ENCODE results near the gene RIC3. TPM values are rescaled to one million over a fixed set of nuclear protein-coding genes. Genes with fewer than 3 reads are reported as not detected.
A peak's percentile ranks its signal among the peaks of the same experiment; 100 is the strongest.
"Not testable (repeated sequence)": the region's sequence is repeated elsewhere in the genome, so short reads cannot be mapped to it uniquely, and the experiment has no call there.

RIC3 gene
- total RNA-seq, 4 donors from 2014 or later: 7.9 to 28.4 (median 18.5) TPM

DNA sequence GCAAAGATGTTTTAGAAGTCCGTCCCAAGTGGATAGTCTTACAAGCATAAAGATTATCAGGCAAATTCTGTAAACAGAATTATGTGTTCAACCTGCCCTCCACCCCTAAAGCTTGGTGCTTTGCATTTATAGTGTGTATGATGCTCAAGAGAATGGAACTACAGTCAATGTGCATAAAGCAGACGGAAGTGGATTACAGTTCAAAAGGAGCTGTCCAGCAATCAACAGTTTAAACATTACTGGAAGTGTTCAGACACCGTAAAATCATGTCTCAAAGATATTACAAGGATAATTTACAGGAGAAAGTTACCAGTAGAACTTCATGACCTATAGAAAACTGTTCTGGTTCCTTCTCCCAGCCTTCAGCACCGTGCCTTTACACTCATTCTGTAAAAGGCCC is 1.0 kb downstream of the RIC3 start:
- no peak for DNase-seq
- TF ChIP-seq POLR2A (IDR thresholded peaks at IDR 0.05): no peak
- TF ChIP-seq, protein P1, sequence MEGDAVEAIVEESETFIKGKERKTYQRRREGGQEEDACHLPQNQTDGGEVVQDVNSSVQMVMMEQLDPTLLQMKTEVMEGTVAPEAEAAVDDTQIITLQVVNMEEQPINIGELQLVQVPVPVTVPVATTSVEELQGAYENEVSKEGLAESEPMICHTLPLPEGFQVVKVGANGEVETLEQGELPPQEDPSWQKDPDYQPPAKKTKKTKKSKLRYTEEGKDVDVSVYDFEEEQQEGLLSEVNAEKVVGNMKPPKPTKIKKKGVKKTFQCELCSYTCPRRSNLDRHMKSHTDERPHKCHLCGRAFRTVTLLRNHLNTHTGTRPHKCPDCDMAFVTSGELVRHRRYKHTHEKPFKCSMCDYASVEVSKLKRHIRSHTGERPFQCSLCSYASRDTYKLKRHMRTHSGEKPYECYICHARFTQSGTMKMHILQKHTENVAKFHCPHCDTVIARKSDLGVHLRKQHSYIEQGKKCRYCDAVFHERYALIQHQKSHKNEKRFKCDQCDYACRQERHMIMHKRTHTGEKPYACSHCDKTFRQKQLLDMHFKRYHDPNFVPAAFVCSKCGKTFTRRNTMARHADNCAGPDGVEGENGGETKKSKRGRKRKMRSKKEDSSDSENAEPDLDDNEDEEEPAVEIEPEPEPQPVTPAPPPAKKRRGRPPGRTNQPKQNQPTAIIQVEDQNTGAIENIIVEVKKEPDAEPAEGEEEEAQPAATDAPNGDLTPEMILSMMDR (IDR thresholded peaks at IDR 0.05): no peak
- Histone ChIP-seq H3K4me3 (peak overlapping the region in 1 of 2 donors; percentile 70), H3K4me1 (no peaks in the 10 kb centered on the region), H3K9me3 (no peaks in the 10 kb centered on the region), H3K27ac (no peak overlapping the region), H3K36me3 (no peaks in the 10 kb centered on the region), H3K27me3 (peaks cover 0 to 3% of the 10 kb centered on the region in 2 donors)
- intact Hi-C loops (cut with DNase I; ENCODE audit: low total_unique reads): no loop called here

DNA sequence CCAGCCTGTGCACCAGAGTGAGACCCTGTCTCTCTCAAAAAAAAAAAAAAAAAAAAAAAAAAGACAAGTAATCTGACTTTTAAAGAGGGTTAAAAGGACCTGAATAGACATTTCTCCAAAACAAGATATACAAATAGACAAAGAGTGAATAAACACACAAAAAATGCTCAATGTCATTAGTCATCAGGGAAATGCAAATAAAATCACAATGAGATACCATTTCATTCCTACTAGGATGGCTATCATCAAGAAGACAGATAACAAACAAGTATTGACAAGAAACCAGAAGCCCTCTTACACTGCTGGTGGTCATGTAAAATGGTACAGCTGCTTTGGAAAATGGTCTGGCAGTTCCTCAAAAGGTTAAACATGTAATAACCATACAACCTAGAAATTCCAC is 4.1 kb downstream of the RIC3 start:
- TF ChIP-seq, protein P1 (IDR thresholded peaks at IDR 0.05): no peak
- no peak for TF ChIP-seq POLR2A (IDR thresholded peaks at IDR 0.05)
- Histone ChIP-seq H3K9me3 (no peaks in the 10 kb centered on the region), H3K27ac (no peak overlapping the region), H3K36me3 (no peaks in the 10 kb centered on the region), H3K4me1 (no peaks in the 10 kb centered on the region), H3K4me3 (no peak overlapping the region), H3K27me3 (no peaks in the 10 kb centered on the region)
- intact Hi-C loops (cut with DNase I; ENCODE audit: low total_unique reads): no loop called here
- DNase-seq: no peak

DNA sequence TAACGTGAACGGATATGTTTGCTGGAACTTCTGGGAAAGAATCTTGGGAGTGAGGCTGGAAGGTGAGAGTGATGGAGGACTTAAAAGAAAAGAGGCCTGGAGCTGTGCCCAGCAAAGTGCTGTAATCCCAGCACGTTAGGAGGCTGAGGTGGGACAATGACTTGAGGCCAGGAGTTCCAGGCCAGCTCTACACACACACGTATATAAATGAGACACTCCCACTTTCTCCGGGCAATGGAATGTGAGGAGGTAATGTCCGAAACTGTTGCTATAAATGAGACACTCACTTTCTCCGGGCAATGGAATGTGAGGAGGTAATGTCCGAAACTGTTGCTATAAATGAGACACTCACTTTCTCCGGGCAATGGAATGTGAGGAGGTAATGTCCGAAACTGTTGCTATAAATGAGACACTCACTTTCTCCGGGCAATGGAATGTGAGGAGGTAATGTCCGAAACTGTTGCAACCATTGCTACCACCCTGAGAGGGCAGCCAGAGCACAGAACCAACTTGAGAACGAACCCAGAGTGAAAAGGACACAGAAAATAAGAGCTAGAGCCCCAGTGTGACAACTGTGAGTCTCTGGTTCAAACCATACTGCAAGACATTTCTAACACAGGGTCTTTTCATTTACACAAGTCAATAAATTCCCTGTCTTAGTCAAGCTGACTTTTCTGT is 7.1 kb downstream of the RIC3 start:
- H3K27me3 ChIP-seq; intact Hi-C loops (cut with DNase I; ENCODE audit: low total_unique reads); H3K27ac ChIP-seq; DNase-seq; H3K9me3 ChIP-seq; H3K36me3 ChIP-seq; H3K4me1 ChIP-seq; H3K4me3 ChIP-seq: not testable (repeated sequence)

DNA sequence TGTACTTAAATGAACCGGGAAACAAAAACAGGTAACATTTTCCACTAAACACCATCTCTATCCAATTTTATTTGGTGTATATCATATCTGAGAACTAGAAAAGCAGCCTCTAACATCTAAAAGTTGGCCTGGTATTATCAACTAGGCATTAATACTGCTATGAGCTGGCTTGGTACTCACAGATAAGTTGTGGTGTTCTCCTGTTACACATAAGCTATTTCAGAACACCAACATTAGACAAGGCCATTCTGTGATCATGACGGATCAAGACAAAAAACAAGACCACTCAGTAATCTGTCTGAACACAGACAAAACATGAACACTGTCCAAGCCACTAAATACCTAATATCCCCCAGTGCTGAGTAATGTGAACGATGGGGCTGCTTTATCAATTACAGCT is 11.9 kb downstream of the RIC3 start:
- Histone ChIP-seq H3K36me3 (no peaks in the 10 kb centered on the region), H3K9me3 (no peaks in the 10 kb centered on the region), H3K4me3 (no peak overlapping the region), H3K27me3 (no peaks in the 10 kb centered on the region), H3K27ac (no peak overlapping the region), H3K4me1 (no peaks in the 10 kb centered on the region)
- no peak for TF ChIP-seq POLR2A (IDR thresholded peaks at IDR 0.05)
- TF ChIP-seq, protein P1 (IDR thresholded peaks at IDR 0.05): no peak
- intact Hi-C loops (cut with DNase I; ENCODE audit: low total_unique reads): no loop called here
- DNase-seq: no peak

DNA sequence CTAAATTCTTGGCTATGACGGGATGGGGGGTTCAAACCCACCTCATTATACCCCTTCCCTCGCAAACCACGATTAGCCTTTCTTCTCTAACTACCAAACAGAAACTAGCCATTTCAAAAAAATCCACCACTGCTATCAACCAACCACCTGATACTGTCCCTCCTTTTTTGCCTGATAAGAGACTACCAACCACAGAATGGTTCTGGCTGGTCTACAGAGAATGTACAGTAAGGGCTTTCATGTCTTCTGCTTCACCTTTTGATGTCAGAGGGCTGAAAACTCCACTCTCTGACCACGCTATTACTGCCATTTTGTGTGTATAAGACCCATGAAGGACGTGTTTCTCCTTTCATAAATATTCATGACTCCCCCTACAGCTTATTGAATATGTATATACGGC is 19.1 kb downstream of the RIC3 start:
- no peaks in the 10 kb centered on the region for H3K4me1 ChIP-seq
- intact Hi-C loops (cut with DNase I; ENCODE audit: low total_unique reads): no loop called here
- no peak for TF ChIP-seq POLR2A (IDR thresholded peaks at IDR 0.05)
- TF ChIP-seq, protein P1 (IDR thresholded peaks at IDR 0.05): no peak
- H3K27ac ChIP-seq: no peak overlapping the region
- H3K27me3 ChIP-seq: no peaks in the 10 kb centered on the region
- H3K36me3 ChIP-seq: no peaks in the 10 kb centered on the region
- H3K9me3 ChIP-seq: no peaks in the 10 kb centered on the region
- no peak overlapping the region for H3K4me3 ChIP-seq
- no peak for DNase-seq

DNA sequence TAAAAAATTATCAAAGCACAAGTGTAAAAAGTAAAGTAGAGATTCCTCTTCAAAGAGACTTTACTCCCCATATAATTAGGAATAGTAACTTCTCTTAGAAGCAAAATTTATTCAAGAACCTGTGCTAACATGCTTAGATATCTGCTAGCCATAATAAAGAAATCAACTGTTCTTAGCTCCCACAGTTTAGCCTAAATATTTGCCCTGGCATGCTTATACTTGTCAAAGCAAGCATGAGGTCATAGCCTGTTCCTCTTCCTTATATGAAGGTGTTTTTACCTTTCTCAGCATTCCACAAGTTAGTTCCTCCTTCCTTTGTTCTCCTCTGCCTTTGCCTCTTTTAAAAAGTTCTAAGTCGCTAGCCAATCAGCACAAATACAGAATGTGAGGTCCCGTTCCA is 30.3 kb downstream of the RIC3 start:
- DNase-seq: no peak
- Histone ChIP-seq H3K27me3 (no peaks in the 10 kb centered on the region), H3K9me3 (no peaks in the 10 kb centered on the region), H3K27ac (no peak overlapping the region), H3K36me3 (no peaks in the 10 kb centered on the region), H3K4me3 (no peak overlapping the region), H3K4me1 (no peaks in the 10 kb centered on the region)
- TF ChIP-seq, protein P1 (IDR thresholded peaks at IDR 0.05): no peak
- TF ChIP-seq POLR2A (IDR thresholded peaks at IDR 0.05): no peak
- intact Hi-C loops (cut with DNase I; ENCODE audit: low total_unique reads): no loop called here

All from uterus (tissue), 4 donors.